GM19035 (cell line): ENCODE data around the gene FN1.

Experiments
- ATAC-seq: cut with Tn5 transposase; IDR thresholded peaks from one replicate; pipeline ENCODE4 v1.9.1; 2021; ENCODE audit not compliant: unreplicated experiment

FN1 gene

DNA sequence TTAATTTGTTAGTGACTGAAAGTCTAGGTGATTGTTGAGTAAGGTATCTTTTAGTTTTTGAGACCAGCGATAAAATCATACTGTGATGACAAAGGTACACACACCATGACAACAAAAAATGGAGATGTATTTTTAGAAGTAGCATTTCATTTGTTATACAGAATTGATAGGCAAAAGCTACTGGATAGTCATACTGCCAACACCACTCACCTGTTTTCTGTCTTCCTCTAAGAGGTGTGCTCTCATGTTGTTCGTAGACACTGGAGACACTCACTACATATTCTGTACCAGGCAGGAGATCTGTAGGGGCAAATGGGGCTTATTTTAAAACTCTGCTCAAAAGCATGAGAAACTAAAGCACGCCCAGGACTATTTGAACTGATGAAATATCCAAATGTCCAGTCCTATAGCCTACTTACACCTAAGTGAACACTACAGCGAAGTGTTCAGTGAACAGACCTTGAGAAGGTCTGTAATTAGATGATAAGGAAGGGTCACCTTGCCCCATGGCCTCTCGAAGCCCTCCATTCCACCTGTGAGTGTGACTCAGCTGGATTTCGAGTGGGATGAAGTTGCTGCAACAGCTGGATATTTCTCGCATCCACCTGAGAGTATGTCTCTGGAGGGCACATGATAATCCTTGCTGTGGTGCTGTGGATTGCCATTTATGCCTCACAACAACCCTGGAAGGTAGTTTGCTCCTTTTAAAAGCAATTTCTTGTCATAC is 47.7 kb downstream of the FN1 start:
- no peak for ATAC-seq

DNA sequence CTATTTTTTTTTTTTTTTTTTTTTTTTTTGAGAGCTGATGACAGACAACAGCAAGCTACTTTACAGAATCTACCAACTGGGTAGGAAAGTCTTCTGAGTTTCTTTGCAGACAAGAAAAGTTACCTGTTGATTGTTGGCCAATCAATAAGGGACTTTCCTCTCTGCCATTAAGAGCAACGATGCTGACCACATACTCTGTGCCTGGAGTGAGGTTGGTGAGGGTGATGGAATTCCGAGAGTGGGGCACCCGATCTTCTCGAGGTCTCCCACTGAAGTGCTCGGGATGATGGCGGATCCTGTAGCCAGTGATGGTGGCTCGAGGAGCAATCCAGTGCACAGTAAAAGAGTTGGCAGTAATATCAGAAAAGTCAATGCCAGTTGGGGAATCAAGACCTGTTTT is 49.3 kb downstream of the FN1 start:
- ATAC-seq: no peak

DNA sequence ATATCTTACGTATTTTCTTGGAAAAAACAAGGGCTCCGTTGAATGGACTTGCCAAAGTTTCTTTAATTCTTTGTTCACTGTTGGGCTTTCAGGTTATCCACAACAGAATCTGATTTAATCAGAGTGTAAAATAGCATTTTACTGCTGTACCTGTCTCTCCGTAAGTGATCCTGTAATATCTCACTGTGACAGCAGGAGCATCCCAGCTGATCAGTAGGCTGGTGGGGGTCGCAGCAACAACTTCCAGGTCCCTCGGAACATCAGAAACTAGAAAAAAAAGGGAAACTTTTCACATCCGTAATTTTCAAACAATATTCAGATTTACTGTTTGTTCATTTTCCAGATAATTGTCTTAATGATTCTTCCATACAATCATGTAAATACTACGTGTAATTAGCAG is 51.2 kb downstream of the FN1 start:
- no peak for ATAC-seq

DNA sequence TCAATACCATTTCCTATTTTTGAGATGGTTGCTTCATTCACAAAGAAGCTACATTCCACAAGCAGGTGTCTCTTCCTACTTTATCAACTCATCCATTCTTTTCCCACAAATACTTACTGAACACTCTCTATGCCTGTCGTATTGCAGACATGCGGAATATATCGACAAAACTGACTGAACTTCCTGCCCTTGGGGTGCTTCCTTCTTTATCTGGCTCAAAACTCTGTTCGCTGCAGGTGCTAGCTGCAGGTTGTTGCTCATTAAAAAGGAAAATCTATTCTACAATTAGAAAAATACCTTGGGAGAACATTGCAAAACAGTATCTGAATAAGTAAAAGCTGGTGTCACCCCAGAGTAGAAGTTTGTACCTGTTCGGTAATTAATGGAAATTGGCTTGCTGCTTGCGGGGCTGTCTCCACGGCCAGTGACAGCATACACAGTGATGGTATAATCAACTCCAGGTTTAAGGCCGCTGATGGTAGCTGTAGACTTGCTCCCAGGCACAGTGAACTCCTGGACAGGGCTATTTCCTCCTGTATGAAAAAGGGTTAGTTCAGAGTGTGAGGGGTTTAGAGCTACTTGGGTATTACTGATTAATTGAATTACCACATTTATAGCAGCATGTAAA is 52.1 kb downstream of the FN1 start:
- no peak for ATAC-seq

DNA sequence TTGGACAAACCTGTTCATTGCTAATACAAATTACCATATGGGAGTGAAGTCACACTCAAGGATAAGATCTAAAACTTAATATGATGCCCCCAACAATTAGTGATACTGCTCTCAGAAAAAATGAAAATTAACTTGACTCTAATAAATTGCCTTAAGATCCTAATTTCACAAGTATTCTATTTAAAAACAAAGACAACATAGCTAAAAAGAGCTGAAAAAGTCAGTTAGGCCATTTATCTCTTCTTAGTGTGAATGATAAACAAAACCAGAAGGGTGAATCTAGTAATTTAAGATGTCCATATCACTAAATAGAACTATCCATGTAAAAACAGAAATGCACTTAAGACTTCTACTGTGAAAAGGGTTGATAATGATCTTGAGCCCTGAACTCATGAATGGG is 53.4 kb downstream of the FN1 start:
- no peak for ATAC-seq

DNA sequence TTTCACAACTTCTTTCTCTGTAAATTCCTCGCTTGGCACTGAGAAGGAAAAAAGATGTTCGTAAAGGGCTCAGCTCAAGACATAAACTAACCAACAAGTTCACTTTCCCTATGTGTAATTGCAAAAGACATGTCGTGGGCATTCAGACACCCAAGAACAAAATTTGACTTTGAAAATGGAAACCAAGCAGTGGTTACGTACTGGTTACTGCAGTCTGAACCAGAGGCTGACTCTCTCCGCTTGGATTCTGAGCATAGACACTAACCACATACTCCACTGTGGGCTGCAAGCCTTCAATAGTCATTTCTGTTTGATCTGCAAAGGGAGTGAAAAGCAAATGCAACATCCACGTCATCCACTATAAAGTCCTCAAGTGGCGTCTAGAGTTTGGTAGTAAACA is 53.9 kb downstream of the FN1 start:
- ATAC-seq: no peak

DNA sequence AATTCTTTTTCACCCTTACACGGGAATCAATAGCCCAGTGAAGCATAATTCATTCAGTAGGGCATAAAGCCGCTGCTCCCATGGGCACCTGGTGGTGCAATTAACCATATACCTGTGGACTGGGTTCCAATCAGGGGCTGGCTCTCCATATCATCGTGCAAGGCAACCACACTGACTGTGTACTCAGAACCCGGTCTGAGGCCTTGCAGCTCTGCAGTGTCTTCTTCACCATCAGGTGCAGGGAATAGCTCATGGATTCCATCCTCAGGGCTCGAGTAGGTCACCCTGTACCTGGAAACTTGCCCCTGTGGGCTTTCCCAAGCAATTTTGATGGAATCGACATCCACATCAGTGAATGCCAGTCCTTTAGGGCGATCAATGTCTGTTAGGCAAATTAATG is 55.2 kb downstream of the FN1 start:
- no peak for ATAC-seq

DNA sequence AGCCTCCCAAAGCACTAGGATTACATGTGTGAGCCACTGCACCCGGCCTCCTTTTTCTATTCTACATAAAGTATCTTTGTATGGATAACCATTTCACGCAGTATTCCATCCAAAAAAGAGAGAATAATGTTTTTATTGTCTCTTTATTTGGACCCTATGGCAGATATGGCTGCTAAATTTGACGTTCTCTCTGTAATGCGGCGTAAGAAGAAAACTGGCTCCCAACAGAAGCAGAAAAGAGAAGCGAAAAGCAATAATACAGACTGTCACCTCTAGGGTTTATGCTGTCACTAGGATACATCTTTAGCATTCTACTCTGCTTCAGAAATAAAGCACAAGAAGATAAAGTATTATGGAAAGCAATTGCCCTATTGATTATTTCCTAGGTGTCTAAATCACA is 55.9 kb downstream of the FN1 start:
- ATAC-seq: no peak

DNA sequence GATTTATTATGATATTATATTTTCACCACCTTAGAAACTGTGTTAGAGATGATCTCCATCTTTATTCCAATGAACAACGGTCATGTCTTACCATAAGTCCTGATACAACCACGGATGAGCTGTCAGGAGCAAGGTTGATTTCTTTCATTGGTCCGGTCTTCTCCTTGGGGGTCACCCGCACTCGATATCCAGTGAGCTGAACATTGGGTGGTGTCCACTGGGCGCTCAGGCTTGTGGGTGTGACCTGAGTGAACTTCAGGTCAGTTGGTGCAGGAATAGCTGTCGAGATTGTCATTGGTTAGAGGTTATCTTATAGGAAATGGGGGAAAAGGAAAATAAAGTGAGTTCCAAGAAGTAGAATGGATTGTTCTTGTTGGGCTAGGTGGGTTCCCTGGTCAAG is 56.8 kb downstream of the FN1 start:
- no peak for ATAC-seq

DNA sequence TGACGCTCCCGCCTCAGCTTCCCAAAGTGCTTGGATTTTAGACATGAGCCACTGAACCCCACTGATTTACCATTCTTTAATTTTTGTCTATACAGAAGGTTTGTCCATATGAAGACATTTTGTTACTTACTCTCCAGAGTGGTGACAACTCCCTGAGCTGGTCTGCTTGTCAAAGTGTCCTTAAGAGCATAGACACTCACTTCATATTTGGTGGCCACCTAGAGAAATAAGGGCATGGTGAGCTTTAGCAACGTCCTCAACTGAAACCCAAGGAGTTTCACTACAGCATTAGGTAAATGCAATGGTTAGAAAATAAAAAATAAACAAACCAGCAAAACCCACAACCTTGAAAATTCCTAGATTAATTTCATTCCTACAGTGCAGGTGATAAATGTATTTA is 57.8 kb downstream of the FN1 start:
- no peak for ATAC-seq

DNA sequence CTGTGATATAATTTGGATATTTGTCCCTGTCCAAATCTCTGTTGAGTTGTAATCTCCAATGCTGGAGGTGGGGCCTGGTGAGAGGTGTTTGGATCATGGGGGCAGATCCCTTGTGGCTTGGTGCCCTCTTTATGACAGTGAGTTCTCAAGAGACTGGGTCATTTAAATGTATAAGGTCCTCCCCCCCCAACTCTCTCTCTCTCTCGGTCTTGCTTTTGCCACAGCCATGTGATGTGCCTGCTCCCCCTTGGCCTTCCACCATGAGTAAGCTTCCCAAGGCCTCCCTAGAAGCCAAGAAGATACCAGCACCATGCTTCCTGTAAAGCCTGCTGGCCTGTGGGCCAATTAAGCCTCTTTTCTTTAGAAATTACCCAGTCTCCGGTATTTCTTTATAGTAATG is 58.6 kb downstream of the FN1 start:
- no peak for ATAC-seq

DNA sequence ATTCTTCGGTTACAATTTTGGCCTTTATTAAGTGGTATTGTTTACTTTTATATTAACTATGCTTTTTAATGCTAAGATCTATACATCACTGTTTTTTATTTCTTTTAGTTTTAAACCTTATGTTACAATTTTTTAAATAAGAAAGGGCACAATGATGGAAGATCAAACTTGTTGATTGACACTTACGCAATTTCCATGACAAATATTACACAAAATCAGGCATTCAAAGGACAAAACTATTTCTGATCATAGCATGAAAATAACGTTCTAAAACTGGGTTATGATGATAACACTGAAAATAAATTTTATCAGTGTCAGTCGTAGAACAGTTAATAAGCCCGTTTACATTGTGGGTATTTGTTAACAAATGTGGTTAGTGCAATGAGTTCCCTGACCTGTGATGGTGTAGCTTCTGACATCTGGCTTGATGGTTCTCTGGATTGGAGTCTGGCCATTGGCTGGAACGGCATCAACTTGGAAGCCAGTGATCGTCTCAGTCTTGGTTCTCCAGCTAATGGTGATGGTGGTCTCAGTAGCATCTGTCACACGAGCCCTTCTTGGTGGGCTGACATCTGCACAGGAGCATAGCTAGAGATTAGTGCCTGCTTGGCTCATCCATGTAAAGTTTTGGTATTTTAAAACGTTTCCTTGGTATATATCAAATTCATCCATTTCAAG is 59.6 kb downstream of the FN1 start:
- no peak for ATAC-seq

DNA sequence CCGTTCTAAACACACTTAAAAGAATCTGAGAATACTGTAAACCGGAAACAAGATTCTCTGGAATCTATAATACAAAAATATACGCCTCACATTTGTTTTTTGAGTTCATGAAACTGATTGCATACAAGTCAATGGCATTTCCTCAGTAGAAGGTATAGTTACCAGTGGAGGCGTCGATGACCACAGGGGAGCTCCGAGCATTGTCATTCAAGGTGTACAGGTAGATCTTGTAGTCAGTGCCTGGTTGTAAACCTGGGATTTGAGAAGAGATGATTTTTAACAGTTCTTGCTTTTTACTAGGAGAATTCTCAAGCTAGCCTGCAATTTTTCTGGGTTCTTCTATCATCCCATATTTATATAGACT is 60.4 kb downstream of the FN1 start:
- ATAC-seq: no peak

DNA sequence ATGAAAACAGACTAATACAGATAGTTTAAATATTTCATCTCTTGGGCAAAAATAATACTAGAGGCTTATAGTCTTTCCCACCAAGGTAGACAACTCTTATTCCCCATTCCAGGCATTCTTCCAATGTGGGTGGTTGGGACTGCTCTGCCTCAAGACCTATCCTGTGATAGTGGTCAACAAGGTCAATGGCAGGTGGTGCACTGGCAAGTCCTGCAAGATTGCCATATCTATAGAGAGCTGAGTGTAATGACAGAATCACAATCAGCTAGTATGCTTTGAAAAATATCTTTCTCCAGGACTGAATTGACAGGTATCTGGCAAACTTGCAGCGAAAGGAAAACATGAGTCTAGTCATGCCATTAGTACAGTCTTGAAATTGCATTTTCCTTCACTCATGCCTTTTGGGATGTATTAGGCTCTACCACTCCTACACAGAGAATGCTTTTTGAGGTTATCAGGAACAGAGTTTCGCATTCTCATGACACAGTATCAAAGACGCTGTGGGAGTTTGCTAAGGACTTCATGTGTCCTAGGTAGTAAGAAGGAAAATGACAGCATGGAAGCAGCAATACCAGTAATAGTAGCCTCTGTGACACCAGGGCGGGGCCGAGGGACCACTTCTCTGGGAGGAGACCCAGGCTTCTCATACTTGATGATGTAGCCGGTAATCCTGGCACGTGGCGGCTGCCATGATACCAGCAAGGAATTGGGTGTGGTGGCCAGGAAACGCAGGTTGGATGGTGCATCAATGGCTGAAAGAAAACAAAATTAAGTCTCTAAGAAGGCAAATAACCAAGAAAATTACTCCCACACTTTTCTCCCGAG is 61.0 kb downstream of the FN1 start:
- ATAC-seq: no peak

DNA sequence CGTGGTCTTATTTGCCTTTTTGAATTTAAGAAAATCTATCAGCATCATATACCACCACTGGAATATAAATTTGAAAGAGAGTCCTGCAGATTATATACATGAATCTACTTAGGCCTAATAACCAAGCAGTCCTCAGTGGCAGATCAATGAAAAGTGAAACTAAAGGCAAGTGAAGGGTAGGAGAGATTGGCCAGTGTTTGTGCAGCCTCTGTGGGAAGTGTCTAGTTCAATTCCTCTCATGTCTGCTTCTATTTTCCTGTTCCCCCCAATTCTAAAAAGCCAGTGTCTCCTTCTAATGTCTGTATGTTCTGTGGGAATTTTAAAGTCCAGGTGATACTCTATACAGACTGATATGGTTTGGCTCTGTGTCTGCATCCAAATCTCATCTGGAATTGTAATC is 61.9 kb downstream of the FN1 start:
- ATAC-seq: no peak

DNA sequence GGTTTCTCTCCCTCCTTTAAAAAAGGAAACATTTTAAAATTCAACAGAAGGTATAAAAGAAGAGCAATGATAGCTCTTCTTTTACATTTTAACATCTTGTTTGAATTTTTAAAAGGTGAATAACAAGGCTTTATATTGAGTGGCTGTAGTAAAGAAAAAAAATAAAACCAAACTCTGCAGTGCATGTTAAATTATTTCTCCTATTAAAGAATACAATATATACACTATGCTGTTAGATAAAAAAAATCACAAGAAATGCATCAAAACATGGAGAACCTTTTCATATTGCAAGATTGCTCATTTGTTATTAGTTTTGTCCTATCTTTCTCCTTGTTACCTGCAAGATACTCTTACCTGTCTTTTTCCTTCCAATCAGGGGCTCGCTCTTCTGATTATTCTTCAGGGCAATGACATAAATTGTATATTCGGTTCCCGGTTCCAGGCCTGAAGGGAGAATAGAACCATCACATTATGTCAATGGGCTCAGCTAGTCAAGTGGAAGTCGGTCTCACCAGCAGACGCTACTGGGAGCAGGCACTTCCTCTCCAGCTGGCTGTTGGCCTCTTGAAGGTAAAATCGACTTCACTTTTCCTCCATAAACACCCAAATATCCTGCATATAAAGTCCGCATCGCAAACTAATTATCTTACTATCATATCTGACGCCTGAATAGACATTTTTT is 62.8 kb downstream of the FN1 start:
- no peak for ATAC-seq

DNA sequence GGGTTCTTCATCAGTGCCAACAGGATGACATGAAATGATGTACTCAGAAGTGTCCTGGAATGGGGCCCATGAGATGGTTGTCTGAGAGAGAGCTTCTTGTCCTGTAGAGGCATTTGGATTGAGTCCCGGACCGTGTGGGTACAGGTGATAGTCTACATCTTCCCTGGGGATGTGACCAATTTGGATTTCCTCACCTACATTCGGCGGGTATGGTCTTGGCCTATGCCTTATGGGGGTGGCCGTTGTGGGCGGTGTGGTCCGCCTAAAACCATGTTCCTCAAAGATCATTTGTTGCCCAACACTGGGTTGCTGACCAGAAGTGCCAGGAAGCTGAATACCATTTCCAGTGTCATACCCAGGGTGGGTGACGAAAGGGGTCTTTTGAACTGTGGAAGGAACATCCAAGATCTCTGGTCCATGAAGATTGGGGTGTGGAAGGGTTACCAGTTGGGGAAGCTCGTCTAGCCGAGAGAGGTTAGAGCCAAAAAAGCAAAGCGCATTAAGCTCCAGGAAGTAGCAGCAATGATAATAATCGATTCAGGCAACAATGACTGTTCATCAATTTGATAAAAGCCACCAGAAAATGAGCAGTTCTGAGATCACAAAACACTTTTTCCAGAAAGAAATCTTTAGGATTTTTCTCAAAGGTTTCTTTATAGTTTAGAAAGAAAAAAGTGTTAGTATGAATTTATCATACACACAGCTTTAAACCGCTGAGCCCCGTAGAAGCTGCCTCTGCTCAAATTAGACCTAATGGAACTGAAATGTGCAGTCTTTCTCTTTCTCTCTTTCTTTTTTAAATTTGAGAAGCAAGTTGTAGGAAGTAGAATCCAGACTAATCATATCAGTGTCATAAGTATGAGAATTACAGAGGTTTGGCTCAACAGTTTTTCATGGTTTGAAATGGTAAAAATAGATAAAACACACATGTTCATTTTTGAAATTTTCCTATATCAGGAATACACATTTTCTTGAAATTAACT is 63.7 kb downstream of the FN1 start:
- no peak for ATAC-seq

DNA sequence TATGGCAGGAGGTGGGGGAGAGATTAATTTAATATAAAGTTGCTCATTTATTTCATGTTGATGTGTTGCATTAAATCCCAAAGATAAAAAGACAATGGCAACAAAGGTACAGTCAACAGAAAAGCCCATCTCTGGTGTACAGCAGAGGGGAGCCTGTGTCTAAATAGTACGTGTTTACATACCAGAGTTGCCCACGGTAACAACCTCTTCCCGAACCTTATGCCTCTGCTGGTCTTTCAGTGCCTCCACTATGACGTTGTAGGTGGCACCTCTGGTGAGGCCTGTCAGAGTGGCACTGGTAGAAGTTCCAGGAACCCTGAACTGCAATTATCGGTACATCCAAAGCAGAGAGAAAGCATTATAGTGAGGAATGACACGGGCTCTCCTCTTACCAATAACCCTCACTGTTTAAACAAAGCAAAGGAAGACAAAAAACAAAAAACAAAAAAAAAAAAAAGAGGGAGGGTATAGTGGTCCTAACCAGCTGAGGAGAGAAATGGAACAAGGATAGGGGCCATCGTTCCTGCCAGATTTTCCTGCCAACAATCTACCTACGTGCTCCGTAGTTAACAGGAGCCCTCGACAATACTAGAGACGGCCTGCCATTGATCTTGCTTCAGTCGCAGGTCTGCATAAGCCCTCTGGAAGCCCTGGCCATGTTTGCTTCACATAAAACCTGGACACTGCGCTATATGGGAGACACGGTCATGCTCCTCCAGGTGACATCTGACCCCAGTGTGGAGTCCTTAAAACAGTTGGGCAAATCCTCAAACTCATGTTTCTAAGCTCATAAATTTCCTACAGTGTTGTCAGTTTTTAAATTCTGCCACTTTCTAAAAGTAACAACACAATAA is 65.5 kb downstream of the FN1 start:
- no peak for ATAC-seq

DNA sequence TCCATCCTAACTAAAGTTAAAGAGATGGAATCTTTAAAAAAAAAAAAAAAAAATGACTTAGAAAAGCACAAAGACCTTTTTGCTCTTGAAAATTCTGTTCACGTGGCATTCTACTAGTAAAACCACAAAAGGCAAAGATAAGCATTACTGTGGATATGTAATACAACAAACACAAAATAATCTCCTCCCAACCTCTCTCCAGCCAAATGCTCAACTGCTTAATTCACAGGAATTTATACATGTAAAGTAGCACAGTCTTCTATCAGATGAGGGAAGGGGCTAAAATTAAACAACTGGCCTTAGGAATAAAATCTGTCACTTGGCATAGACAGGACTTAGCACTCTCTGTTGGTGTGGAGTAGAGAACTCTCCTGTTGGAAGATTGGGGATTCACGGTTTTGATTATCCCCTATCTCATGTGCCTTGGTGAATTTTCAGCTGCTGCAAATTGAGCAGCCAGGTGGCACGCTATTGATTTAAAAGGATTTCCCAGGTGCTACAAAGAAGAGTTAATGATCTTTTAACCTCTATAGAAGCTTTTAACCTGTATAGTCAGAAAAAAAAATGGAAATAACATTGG is 66.6 kb downstream of the FN1 start:
- no peak for ATAC-seq
